ENCODE data around the gene NOB1. TPM values are rescaled to one million over a fixed set of nuclear protein-coding genes. Genes with fewer than 3 reads are reported as not detected.
"Not testable (repeated sequence)": the region's sequence is repeated elsewhere in the genome, so short reads cannot be mapped to it uniquely, and the experiment has no call there.

The NOB1 gene
- total RNA-seq, 4 donors from 2014 or later, result 23.4 to 31.4 (median 27.1) TPM

DNA sequence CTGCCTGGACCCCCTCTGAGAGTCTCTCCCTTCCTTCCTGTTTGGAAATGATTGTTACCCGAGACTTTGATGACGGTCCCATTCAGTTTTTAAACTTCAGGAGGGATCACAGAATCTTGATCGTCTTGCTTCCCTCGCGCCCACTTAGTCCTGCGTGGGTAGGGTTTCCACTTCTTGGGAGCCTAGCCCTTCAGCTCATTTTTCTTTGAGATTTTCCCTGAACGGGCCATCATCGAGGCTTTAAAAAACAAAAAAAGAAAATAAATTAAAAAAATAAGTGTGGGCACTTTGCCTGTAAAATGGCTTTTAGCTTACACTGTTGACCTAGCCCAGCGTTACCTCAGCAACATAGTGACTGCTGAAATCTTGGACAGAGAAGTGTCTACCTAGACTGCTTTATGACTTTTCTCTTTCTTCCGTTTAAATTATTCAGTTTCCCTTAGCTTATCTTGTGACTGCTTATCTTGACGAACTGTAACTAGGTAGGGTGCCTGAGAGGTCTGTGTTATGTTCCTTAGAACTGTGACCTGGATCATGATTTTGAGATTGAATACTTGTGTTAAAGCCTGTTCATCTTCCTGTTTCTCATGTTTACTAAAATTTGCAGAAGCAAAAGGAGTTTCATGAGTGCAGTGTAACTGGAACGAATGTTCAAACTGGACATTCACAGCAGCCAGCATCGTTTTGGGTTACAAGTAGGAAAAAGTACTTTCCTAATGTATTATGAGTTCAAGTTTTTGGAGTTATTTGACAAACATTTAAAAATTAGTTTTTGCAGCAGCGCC lies 8.3 kb upstream of the NOB1 start:
- H3K4me1 ChIP-seq, result peaks cover 0 to 23% (median 4%) of the 10 kb centered on the region in 3 donors
- no peaks in the 10 kb centered on the region for H3K27me3 ChIP-seq
- no peaks in the 10 kb centered on the region for H3K9me3 ChIP-seq
- H3K36me3 ChIP-seq, result no peaks in the 10 kb centered on the region
- no peak for TF ChIP-seq POLR2A (IDR thresholded peaks at IDR 0.05)
- TF ChIP-seq, protein P1, sequence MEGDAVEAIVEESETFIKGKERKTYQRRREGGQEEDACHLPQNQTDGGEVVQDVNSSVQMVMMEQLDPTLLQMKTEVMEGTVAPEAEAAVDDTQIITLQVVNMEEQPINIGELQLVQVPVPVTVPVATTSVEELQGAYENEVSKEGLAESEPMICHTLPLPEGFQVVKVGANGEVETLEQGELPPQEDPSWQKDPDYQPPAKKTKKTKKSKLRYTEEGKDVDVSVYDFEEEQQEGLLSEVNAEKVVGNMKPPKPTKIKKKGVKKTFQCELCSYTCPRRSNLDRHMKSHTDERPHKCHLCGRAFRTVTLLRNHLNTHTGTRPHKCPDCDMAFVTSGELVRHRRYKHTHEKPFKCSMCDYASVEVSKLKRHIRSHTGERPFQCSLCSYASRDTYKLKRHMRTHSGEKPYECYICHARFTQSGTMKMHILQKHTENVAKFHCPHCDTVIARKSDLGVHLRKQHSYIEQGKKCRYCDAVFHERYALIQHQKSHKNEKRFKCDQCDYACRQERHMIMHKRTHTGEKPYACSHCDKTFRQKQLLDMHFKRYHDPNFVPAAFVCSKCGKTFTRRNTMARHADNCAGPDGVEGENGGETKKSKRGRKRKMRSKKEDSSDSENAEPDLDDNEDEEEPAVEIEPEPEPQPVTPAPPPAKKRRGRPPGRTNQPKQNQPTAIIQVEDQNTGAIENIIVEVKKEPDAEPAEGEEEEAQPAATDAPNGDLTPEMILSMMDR (IDR thresholded peaks at IDR 0.05), result no peak
- no peak for TF ChIP-seq POLR2AphosphoS5 (IDR thresholded peaks at IDR 0.05)
- no peak for TF ChIP-seq EP300 (IDR thresholded peaks at IDR 0.05)
- 3 to 15% methylated on average over 8 to 14 of the region's 14 CpGs for WGBS, 2 donors (ENCODE audit: low coverage in 1 of 2)
- peak; percentile 34 for ATAC-seq
- peak overlapping the region; percentile 66 to 92 (median 90) for H3K27ac ChIP-seq
- H3K4me3 ChIP-seq, result peak overlapping the region; percentile 86 to 87

DNA sequence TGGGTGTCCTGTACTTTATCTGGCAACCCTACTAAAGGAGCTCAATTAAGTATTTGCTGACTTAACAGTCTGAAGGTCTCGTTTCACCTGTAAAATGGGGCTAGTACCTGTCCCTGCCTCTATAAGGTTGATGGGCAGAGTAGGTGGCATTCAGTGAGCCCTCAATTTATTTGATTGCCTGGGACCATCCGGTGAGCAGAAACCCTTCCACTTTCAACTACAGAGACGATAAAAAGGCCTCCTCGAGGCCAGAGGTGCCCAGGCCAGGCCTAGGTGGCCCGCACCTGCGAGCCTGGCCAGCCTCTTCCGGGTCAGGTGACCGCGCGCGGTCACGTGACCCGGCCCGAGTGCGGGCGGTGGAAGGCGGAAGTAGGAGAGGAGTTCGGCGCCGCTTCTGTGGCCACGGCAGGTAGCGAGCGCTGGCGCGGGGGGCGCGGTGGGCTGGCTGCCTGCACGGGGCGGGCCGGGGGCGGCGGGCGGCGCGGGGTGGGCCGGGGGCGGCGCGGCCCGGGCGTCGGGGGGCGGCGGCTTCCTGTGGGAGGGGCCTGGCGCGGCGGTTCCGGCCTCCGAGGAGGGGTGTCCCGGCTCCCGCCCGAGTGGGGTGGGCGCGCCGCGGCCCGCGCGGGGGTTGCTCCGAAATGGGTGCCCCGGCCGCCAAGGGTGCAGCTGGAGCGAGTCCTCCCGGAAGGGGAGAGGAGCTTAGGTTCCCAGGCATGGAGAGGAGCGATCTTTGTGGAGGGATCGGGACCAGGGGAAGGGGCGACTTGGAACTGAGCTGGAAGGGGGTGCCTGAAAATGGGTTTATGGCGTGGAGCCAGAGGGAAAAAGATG lies 7.5 kb upstream of the NOB1 start, which contains the start of gene WWP2:
Gene WWP2, plus strand, starts transcription at position 350 of the 831 bp plus-strand sequence. CDS start 24,679 bp downstream, outside the sequence.
- H3K4me3 ChIP-seq, result peak within 1 kb of the TSS; percentile 86 to 87
- TF ChIP-seq POLR2AphosphoS5 (IDR thresholded peaks at IDR 0.05), result peak; percentile 43
- TF ChIP-seq, protein P1 (IDR thresholded peaks at IDR 0.05), result no peak
- TF ChIP-seq POLR2A (IDR thresholded peaks at IDR 0.05), result peak; percentile 42 to 73
- TF ChIP-seq EP300 (IDR thresholded peaks at IDR 0.05), result no peak
- 0% methylated on average over 2 of the region's 68 CpGs for WGBS, 2 donors (ENCODE audit: low coverage in 1 of 2)
- no peaks in the 10 kb centered on the region for H3K36me3 ChIP-seq
- peak; percentile 91 for ATAC-seq
- peaks cover 0 to 23% (median 4%) of the 10 kb centered on the region in 3 donors for H3K4me1 ChIP-seq
- H3K27ac ChIP-seq, result peak within 1 kb of the TSS; percentile 66 to 92 (median 90)
- no peaks in the 10 kb centered on the region for H3K9me3 ChIP-seq
- no peaks in the 10 kb centered on the region for H3K27me3 ChIP-seq

DNA sequence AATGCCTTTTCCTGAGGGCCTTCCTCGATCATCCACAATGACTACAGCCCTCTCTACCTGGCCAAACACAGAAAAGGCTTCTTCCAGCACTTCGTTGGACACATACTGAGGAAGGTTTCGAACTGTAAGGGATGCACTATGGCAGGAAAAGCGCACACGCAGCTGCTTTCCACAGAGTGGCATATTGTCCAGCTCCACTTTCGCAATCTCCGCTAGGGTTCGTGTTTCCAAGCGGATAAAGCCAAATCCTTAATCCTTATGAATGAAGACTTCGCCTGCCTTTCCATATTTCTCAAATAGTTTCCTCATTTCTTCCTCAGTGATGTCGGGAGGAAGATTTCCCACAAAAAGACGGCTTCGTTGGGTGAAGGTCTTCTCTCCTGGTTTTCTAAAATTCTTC lies 2.6 kb upstream of the NOB1 start:
- not testable (repeated sequence) for H3K9me3 ChIP-seq, H3K36me3 ChIP-seq, H3K27me3 ChIP-seq, H3K27ac ChIP-seq, H3K4me3 ChIP-seq, ATAC-seq
- peaks cover 0 to 33% (median 8%) of the 10 kb centered on the region in 3 donors for H3K4me1 ChIP-seq
- 87 to 94% methylated on average over 9 to 13 of the region's 13 CpGs for WGBS, 2 donors (ENCODE audit: low coverage in 1 of 2)

DNA sequence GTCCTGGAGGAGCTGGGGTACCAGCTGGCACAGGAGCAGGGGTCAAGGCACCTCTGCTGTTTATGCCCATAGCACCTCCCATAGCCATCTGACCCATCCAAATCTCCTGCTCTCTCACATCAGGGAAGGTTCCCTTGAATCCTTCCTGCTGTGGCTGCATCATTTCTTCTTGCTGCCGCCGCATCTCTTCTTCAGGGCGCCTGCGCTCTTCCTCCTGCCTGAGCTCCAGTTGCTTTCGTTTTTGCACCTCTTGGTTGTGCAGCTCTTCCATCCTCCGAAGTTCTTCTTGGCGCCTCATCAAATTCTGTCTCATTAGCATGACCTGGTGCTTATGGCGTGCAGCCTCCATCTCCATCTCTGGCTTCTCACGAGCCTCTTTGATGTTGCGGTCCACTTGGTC lies 2.0 kb upstream of the NOB1 start:
- Histone ChIP-seq H3K4me1 (peaks cover 0 to 31% (median 8%) of the 10 kb centered on the region in 3 donors), H3K36me3 (peaks cover 0 to 4% of the 10 kb centered on the region in 2 donors), H3K27ac (no peak overlapping the region), H3K9me3 (no peaks in the 10 kb centered on the region), H3K4me3 (no peak overlapping the region), H3K27me3 (no peaks in the 10 kb centered on the region)
- 85 to 92% methylated on average over 4 to 9 of the region's 10 CpGs for WGBS, 2 donors (ENCODE audit: low coverage in 1 of 2)
- TF ChIP-seq POLR2A (IDR thresholded peaks at IDR 0.05) (no peak), POLR2AphosphoS5 (IDR thresholded peaks at IDR 0.05) (no peak), EP300 (IDR thresholded peaks at IDR 0.05) (no peak)
- TF ChIP-seq, protein P1 (IDR thresholded peaks at IDR 0.05), result no peak
- ATAC-seq, result no peak

DNA sequence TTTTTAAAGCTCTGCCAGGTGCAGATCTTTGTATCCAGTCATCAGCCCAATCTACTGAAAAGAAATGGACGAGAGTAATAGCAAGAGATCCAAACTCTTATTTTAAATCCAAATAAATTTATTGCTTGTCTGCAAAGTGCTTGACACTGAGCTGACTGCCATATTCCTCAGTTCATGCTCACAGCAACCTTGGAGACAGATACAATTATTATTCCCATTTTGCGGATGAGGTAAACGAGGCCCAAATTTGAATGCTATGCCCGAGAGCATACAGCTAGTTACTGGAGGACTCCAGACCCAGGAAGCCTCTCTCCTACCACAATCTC lies 620 bp downstream of the NOB1 start:
- no peak for ATAC-seq
- TF ChIP-seq EP300 (IDR thresholded peaks at IDR 0.05), result no peak
- TF ChIP-seq, protein P1 (IDR thresholded peaks at IDR 0.05), result no peak
- TF ChIP-seq POLR2AphosphoS5 (IDR thresholded peaks at IDR 0.05), result no peak
- TF ChIP-seq POLR2A (IDR thresholded peaks at IDR 0.05), result no peak
- Histone ChIP-seq H3K27ac (peak overlapping the region in 3 of 4 donors; percentile 50 to 81 (median 80)), H3K36me3 (peaks cover 0 to 30% of the 10 kb centered on the region in 2 donors), H3K27me3 (no peaks in the 10 kb centered on the region), H3K9me3 (no peaks in the 10 kb centered on the region), H3K4me1 (peaks cover 0 to 27% (median 8%) of the 10 kb centered on the region in 3 donors), H3K4me3 (peak overlapping the region; percentile 58 to 71)
- WGBS, 2 donors (ENCODE audit: low coverage in 1 of 2), result 20% methylated on average over 3 of the region's 4 CpGs; no CpG with 5 or more reads in 1 of the 2 donors
